ENCODE data around the gene PDAP1.
A peak's percentile ranks its signal among the peaks of the same experiment; 100 is the strongest.

Gene PDAP1

GRCh38 chr7:99410635-99411034, 2.2 kb upstream of the PDAP1 start:
- no peak overlapping the region for H3K4me3 ChIP-seq (ENCODE audit: low read length)
- TF ChIP-seq ZNF274 (IDR thresholded peaks at IDR 0.05; ENCODE audit: low read depth, low read length) = no peak

- H3K4me3 ChIP-seq (ENCODE audit: low read length) = peak overlapping the region; percentile 93
- TF ChIP-seq ZNF274 (IDR thresholded peaks at IDR 0.05; ENCODE audit: low read depth, low read length) = no peak
These were observed 1.4 kb upstream of the PDAP1 start for GRCh38 chr7:99409806-99410205.

- TF ChIP-seq ZNF274 (IDR thresholded peaks at IDR 0.05; ENCODE audit: low read depth, low read length) = no peak
- peak overlapping the region; percentile 93 for H3K4me3 ChIP-seq (ENCODE audit: low read length)
These were observed 785 bp upstream of the PDAP1 start for GRCh38 chr7:99409192-99409572.

- TF ChIP-seq ZNF274 (IDR thresholded peaks at IDR 0.05; ENCODE audit: low read depth, low read length) = no peak
These were observed 472 bp downstream of the PDAP1 start for GRCh38 chr7:99407872-99408378.

GRCh38 chr7:99406557-99406956, 1.8 kb downstream of the PDAP1 start:
- no peak for TF ChIP-seq ZNF274 (IDR thresholded peaks at IDR 0.05; ENCODE audit: low read depth, low read length)
- H3K4me3 ChIP-seq (ENCODE audit: low read length) = peak overlapping the region; percentile 34; the same call in 1 of the 2 replicates

More at GRCh38 chr7:99407872-99408378, 472 bp downstream of the PDAP1 start:
- peak overlapping the region; percentile 93 for H3K4me3 ChIP-seq (ENCODE audit: low read length)

GRCh38 chr7:99404977-99405320, 3.4 kb downstream of the PDAP1 start:
- TF ChIP-seq ZNF274 (IDR thresholded peaks at IDR 0.05; ENCODE audit: low read depth, low read length) = no peak
- H3K4me3 ChIP-seq (ENCODE audit: low read length) = no peak overlapping the region

- no peak overlapping the region for H3K4me3 ChIP-seq (ENCODE audit: low read length)
- TF ChIP-seq ZNF274 (IDR thresholded peaks at IDR 0.05; ENCODE audit: low read depth, low read length) = no peak
These were observed 4.0 kb downstream of the PDAP1 start for GRCh38 chr7:99404235-99404976.

GRCh38 chr7:99403764-99404163, 4.6 kb downstream of the PDAP1 start:
- H3K4me3 ChIP-seq (ENCODE audit: low read length) = no peak overlapping the region
- no peak for TF ChIP-seq ZNF274 (IDR thresholded peaks at IDR 0.05; ENCODE audit: low read depth, low read length)

- no peak for TF ChIP-seq ZNF274 (IDR thresholded peaks at IDR 0.05; ENCODE audit: low read depth, low read length)
- no peak overlapping the region for H3K4me3 ChIP-seq (ENCODE audit: low read length)
These were observed 5.5 kb downstream of the PDAP1 start for GRCh38 chr7:99402854-99403253.

GRCh38 chr7:99399597-99399996, 8.8 kb downstream of the PDAP1 start:
- H3K4me3 ChIP-seq (ENCODE audit: low read length) = no peak overlapping the region
- no peak for TF ChIP-seq ZNF274 (IDR thresholded peaks at IDR 0.05; ENCODE audit: low read depth, low read length)

GRCh38 chr7:99398891-99399445, 9.4 kb downstream of the PDAP1 start:
- TF ChIP-seq ZNF274 (IDR thresholded peaks at IDR 0.05; ENCODE audit: low read depth, low read length) = no peak
- H3K4me3 ChIP-seq (ENCODE audit: low read length) = no peak overlapping the region

GRCh38 chr7:99397297-99397983, 11.0 kb downstream of the PDAP1 start:
- TF ChIP-seq ZNF274 (IDR thresholded peaks at IDR 0.05; ENCODE audit: low read depth, low read length) = no peak
- H3K4me3 ChIP-seq (ENCODE audit: low read length) = no peak overlapping the region

- no peak overlapping the region for H3K4me3 ChIP-seq (ENCODE audit: low read length)
- no peak for TF ChIP-seq ZNF274 (IDR thresholded peaks at IDR 0.05; ENCODE audit: low read depth, low read length)
These were observed 11.7 kb downstream of the PDAP1 start for GRCh38 chr7:99396418-99397296.

Data from GM08714 (cell line).